Activated T-helper 1 cell treated with anti-CD3 and anti-CD28 coated beads, Interleukin-12 subunit alpha, Interleukin-12 subunit beta, Interleukin-2, Interleukin-4 antibody, amounts not matched to agents 30 ng/mL and 10 ng/mL and 1 ng/mL, durations not matched to agents 14 hours and 24 hours and 36 hours (primary cell): ENCODE results near the gene PRKX. TPM values are rescaled to one million over a fixed set of nuclear protein-coding genes. Genes with fewer than 3 reads are reported as not detected.
"Not testable (repeated sequence)": the region's sequence is repeated elsewhere in the genome, so short reads cannot be mapped to it uniquely, and the experiment has no call there.

ENCODE experiments used
- DNase-seq: peaks from one replicate; pipeline ENCODE4 v3.0.0; 2021; ENCODE audit warnings: low spot score
- H3K27ac Mint-ChIP-seq: one replicate; pipeline ENCODE4 v1.8.0; 2021; ENCODE audit warnings: mild to moderate bottlenecking, mixed read lengths
- H3K27me3 Mint-ChIP-seq: one replicate; pipeline ENCODE4 v1.8.0; 2022; ENCODE audit warnings: mild to moderate bottlenecking, moderate library complexity, mixed read lengths; ENCODE audit not compliant: insufficient read depth
- H3K36me3 Mint-ChIP-seq: one replicate; pipeline ENCODE4 v1.8.0; 2021; ENCODE audit warnings: low read depth, mixed read lengths
- H3K4me1 Mint-ChIP-seq: one replicate; pipeline ENCODE4 v1.8.0; 2021; ENCODE audit warnings: low read depth, mixed read lengths
- H3K4me3 Mint-ChIP-seq: one replicate; pipeline ENCODE4 v1.8.0; 2021; ENCODE audit warnings: mild to moderate bottlenecking, moderate library complexity, mixed read lengths
- H3K9me3 Mint-ChIP-seq: one replicate; pipeline ENCODE4 v1.8.0; 2021; ENCODE audit warnings: mixed read lengths
- intact Hi-C: fragments of 100-400 bp; cut with micrococcal nuclease; formaldehyde crosslinking; loops from one replicate; pipeline ENCODE4 v1.15.1; 2024
- total RNA-seq: library from RNA; stranded (reverse); gene quantifications from 2 replicates; pipeline ENCODE4 v1.2.3, GENCODE V29; 2022

PRKX gene
- total RNA-seq, 1 donor from 2014 or later: 72.2 TPM

DNA sequence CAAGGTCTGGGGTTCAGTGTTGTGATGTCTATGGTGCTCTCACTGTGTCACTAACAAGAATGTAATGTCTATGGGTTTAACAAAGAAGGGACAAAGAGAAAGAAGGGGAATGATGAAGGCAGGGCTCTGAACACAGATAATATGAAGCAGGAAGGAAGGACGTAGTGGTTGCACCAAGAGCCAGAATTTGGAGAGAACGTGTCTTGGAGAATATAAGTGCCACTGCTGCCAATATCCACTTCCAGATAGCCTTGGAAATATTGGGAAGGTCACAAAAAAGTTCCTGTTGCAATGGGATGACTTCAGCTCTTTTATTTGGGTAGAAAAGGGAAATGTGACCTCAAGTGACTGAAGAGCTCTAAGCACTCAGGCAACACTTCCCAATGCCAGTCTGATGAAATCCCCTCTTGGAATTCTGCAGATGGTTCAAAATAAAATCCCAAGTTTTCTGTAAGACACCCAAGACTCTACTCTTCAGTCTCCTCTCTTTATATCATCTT, 131.8 kb downstream of the PRKX start:
- intact Hi-C loops: no loop called here
- Mint-ChIP-seq H3K4me3 (no peak overlapping the region), H3K9me3 (no peaks in the 10 kb centered on the region)

DNA sequence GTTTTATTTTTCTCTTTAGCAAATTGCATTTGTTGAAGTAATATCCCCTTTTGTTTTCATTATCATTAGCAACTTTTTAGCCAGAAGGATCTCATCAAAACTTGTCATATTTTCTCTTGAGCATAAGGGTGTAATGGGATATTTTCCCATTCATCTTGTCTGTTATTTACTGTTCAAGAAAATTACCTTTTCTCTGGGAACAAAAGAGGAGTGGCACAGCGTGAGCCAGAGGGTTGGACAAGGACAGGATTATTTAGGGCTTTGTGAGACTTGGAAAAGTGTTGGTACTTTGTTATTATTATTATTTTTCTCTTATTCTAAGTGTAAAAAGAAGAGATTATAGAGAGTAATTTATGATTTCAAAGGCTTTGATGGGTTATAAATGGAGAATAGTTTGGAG, 135.9 kb downstream of the PRKX start:
- no peak for DNase-seq
- Mint-ChIP-seq H3K27ac (no peak overlapping the region), H3K4me3 (no peak overlapping the region), H3K36me3 (no peaks in the 10 kb centered on the region), H3K9me3 (no peaks in the 10 kb centered on the region), H3K4me1 (no peaks in the 10 kb centered on the region), H3K27me3 (no peaks in the 10 kb centered on the region)
- intact Hi-C loops: no loop called here

More for the DNA sequence above, 131.8 kb downstream of the PRKX start:
- Mint-ChIP-seq H3K36me3 (no peaks in the 10 kb centered on the region), H3K4me1 (peaks cover 12% of the 10 kb centered on the region), H3K27me3 (no peaks in the 10 kb centered on the region), H3K27ac (no peak overlapping the region)
- no peak for DNase-seq

DNA sequence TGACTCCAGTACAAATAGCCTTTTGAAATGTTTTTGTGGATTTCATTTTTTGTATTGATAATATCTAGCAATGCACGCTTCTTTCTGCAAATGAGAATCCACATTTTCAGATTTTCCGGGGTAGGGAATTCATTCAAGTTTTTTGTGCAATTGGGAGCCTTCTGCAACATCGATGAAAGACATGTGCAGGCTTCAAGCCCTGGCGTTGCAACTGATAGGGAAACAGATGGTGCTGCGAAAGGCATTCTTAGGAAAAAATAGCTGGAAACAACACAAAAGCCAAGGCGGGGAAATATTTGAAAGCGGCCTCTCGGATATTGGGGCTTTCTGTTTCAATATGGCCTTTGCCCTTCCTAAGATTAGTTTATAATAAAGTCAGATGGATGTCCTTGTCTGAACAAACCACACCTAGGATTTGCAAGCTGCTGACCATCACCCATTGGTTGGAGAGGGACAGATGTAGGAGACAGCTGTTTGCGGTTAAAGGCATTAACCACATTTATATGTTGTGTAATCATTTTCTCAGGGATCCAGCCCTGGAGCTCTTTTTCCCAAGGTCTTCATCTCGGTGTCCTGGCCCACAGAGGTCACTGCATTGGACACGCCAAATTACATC, 136.5 kb downstream of the PRKX start:
- Mint-ChIP-seq H3K36me3 (no peaks in the 10 kb centered on the region), H3K4me3 (no peak overlapping the region), H3K9me3 (no peaks in the 10 kb centered on the region), H3K4me1 (no peaks in the 10 kb centered on the region), H3K27me3 (no peaks in the 10 kb centered on the region), H3K27ac (no peak overlapping the region)
- intact Hi-C loops: no loop called here
- DNase-seq: no peak

DNA sequence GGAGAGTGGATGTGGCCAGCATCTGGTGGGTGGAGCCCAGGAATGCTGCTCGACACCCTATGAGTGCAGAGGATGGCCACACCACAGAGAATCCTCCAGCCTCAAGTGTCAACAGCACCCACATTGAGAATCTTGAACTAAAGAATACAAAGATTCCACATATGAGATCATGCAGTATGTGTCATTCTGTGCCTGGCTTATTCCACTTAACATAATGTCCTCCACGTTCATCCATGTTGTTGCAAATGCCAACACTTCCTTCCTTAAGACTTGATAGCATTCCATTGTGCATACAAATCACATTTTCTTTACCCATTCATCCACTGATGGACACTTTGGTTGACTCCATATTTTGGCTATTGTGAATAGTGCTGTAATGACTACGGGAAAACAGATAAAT, 145.8 kb downstream of the PRKX start:
- intact Hi-C loops: no loop called here
- peaks cover 2% of the 10 kb centered on the region for H3K27me3 Mint-ChIP-seq
- no peak for DNase-seq
- no peaks in the 10 kb centered on the region for H3K36me3 Mint-ChIP-seq
- no peaks in the 10 kb centered on the region for H3K9me3 Mint-ChIP-seq
- no peak overlapping the region for H3K4me3 Mint-ChIP-seq
- no peak overlapping the region for H3K27ac Mint-ChIP-seq
- H3K4me1 Mint-ChIP-seq: no peaks in the 10 kb centered on the region

DNA sequence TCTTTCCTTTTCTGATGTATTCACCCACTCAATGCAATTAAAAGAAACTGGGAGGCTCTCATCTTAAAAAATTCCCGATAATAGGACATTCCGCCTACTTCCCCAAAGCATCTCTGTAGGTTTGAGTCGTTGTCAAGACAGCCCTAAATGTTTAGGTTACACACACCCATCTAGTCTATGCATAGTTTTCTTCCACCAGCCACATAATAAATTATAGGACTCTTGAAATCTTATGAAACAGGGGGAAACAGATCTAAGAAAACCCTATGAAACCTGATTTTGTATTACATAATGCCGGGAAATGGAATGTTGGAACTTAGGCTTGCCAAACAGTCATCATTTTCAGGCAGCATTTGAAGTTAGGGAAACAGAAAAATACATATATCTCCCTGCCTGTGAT, 150.0 kb downstream of the PRKX start:
- Mint-ChIP-seq H3K4me3 (no peak overlapping the region), H3K27me3 (no peaks in the 10 kb centered on the region), H3K9me3 (no peaks in the 10 kb centered on the region), H3K4me1 (no peaks in the 10 kb centered on the region), H3K27ac (no peak overlapping the region), H3K36me3 (no peaks in the 10 kb centered on the region)
- no peak for DNase-seq
- intact Hi-C loops: no loop called here

DNA sequence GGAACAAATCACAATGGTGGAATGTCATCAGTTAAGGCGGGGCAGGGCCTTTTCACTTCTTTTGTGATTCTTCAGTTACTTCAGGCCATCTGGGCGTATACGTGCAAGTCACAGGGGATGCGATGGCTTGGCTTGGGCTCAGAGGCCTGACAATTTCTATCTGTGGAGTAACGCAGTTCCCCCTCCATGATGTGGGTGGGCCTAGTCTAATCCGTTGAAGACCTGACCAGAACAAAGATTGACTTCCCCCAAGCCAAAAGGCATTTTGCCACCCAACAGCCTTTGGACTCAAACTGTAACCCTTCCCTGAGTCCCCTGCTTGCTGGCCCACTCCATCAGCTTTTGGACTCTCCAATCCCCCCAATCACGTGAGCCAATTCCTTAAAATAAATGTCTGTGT, 153.4 kb downstream of the PRKX start:
- H3K4me1 Mint-ChIP-seq, DNase-seq, H3K27me3 Mint-ChIP-seq, H3K27ac Mint-ChIP-seq, intact Hi-C loops, H3K4me3 Mint-ChIP-seq, H3K9me3 Mint-ChIP-seq, H3K36me3 Mint-ChIP-seq: not testable (repeated sequence)
